Stimulated activated CD8-positive, alpha-beta memory T cell treated with anti-CD3 and anti-CD28 coated beads, Interleukin-7, amount 100 ng/mL, for 48 hours (primary cell): ENCODE measurements around the gene PIGH.
"Not testable (repeated sequence)": the region's sequence is repeated elsewhere in the genome, so short reads cannot be mapped to it uniquely, and the experiment has no call there.

Experiments used
- DNase-seq, 2 donors: peaks; one replicate each; pipeline ENCODE4 v3.0.0-alpha.2; 2020; ENCODE audit warnings: low read depth in 1 of 2; ENCODE audit errors: extremely low read depth in 1 of 2

PIGH gene

GRCh38 chr14:67553547-67553946, 46.5 kb downstream of the PIGH start:
- DNase-seq = no peak

- no peak for DNase-seq
Measured at GRCh38 chr14:67551940-67552339, 48.1 kb downstream of the PIGH start.

GRCh38 chr14:67551123-67551522, 48.9 kb downstream of the PIGH start:
- DNase-seq = no peak

GRCh38 chr14:67549734-67550133, 50.3 kb downstream of the PIGH start:
- DNase-seq = no peak

DNA sequence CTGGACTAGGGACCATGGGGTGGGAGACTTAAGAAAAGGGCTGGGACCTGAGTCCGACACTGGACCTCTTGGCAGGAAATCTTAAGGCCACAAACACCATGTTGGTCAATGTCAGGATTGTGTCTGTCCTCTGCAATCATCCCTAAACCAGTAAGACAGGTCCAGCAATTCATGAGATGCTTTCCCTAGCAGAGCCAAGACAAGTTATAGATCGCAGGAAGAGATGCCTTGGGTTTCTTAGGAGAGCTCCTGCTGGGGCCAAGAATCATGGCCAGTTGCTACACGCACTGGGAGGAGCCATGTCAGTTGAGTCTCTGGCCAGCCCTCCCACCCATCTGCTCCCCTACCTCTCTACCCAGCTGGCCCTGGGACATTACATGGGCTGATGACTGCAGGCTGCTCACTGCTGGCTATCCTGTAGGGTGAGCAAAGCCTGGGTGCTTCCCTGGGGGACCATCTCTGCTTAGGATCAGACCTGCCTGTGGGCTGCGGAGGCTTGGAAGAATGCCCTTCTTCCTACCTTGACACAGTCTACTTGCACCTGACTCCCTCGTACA, 52.8 kb downstream of the PIGH start:
- no peak for DNase-seq

DNA sequence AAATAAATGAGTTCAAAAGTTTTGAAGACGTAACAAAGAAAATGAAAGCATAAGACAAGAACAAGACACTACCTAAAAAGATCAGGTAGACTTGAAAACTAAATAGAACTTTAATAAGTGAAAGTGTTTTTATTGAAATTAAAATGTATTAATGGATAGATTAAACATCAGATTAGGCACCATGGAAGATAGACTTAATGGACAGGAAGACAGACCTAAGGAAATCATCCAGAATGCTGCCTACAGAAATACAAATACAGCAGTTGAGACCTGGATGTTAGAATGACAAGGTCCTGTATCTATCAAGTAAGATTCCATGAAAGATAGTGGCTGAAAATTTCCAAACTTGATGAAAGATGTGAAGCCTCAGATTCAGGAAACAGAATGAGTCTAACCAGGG, 55.5 kb downstream of the PIGH start:
- no peak for DNase-seq

GRCh38 chr14:67542620-67543019, 57.4 kb downstream of the PIGH start:
- not testable (repeated sequence) for DNase-seq

GRCh38 chr14:67541448-67542387, 58.4 kb downstream of the PIGH start:
- no peak for DNase-seq
